ENCODE data around the gene FCRL2.
"Not testable (repeated sequence)": the region's sequence is repeated elsewhere in the genome, so short reads cannot be mapped to it uniquely, and the experiment has no call there.

Gene FCRL2

GRCh38 chr1:157751283-157751682 lies 25.6 kb downstream of the FCRL2 start:
- H3K4me1 ChIP-seq (ENCODE audit: insufficient read depth, insufficient read length), result no peaks in the 10 kb centered on the region
- H3K9me3 ChIP-seq (ENCODE audit: insufficient read depth, low read length), result peaks cover 4% of the 10 kb centered on the region; the same call in 1 of the 2 replicates
- no peak overlapping the region for H3K4me3 ChIP-seq (ENCODE audit: insufficient read length, low read depth)
- no peak overlapping the region for H3K9ac ChIP-seq (ENCODE audit: insufficient read length, low read depth)
- no peak for DNase-seq (ENCODE audit: low read depth, low spot score)
- no peaks in the 10 kb centered on the region for H3K36me3 ChIP-seq (ENCODE audit: insufficient read depth, insufficient read length, low read length)
- no peak for TF ChIP-seq SUZ12 (IDR thresholded peaks at IDR 0.05; ENCODE audit: extremely low read depth, insufficient read depth, insufficient read length)
- TF ChIP-seq ZNF274 (IDR thresholded peaks at IDR 0.05; ENCODE audit: low read depth, low read length), result no peak
- no peak for TF ChIP-seq YY1 (IDR thresholded peaks at IDR 0.05; ENCODE audit: insufficient read depth, insufficient read length)
- no peaks in the 10 kb centered on the region for H3K27me3 ChIP-seq (ENCODE audit: insufficient read depth, insufficient read length)

- Histone ChIP-seq H3K4me1 (ENCODE audit: insufficient read depth, insufficient read length) (no peaks in the 10 kb centered on the region), H3K4me3 (ENCODE audit: insufficient read length, low read depth) (no peak overlapping the region), H3K9ac (ENCODE audit: insufficient read length, low read depth) (no peak overlapping the region), H3K36me3 (ENCODE audit: insufficient read depth, insufficient read length, low read length) (no peaks in the 10 kb centered on the region), H3K9me3 (ENCODE audit: insufficient read depth, low read length) (peaks cover 4% of the 10 kb centered on the region; the same call in 1 of the 2 replicates), H3K27me3 (ENCODE audit: insufficient read depth, insufficient read length) (no peaks in the 10 kb centered on the region)
- no peak for TF ChIP-seq YY1 (IDR thresholded peaks at IDR 0.05; ENCODE audit: insufficient read depth, insufficient read length)
- no peak for TF ChIP-seq ZNF274 (IDR thresholded peaks at IDR 0.05; ENCODE audit: low read depth, low read length)
- no peak for TF ChIP-seq SUZ12 (IDR thresholded peaks at IDR 0.05; ENCODE audit: extremely low read depth, insufficient read depth, insufficient read length)
- no peak for DNase-seq (ENCODE audit: low read depth, low spot score)
Observed at GRCh38 chr1:157748262-157748817, 28.6 kb downstream of the FCRL2 start.

GRCh38 chr1:157739229-157739901 lies 37.6 kb downstream of the FCRL2 start:
- Histone ChIP-seq H3K4me3 (ENCODE audit: insufficient read length, low read depth) (no peak overlapping the region), H3K9ac (ENCODE audit: insufficient read length, low read depth) (no peak overlapping the region), H3K36me3 (ENCODE audit: insufficient read depth, insufficient read length, low read length) (no peaks in the 10 kb centered on the region), H3K9me3 (ENCODE audit: insufficient read depth, low read length) (no peaks in the 10 kb centered on the region), H3K27me3 (ENCODE audit: insufficient read depth, insufficient read length) (no peaks in the 10 kb centered on the region), H3K4me1 (ENCODE audit: insufficient read depth, insufficient read length) (no peaks in the 10 kb centered on the region)
- DNase-seq (ENCODE audit: low read depth, low spot score), result peak; percentile 30
- no peak for TF ChIP-seq ZNF274 (IDR thresholded peaks at IDR 0.05; ENCODE audit: low read depth, low read length)
- TF ChIP-seq SUZ12 (IDR thresholded peaks at IDR 0.05; ENCODE audit: extremely low read depth, insufficient read depth, insufficient read length), result no peak
- TF ChIP-seq YY1 (IDR thresholded peaks at IDR 0.05; ENCODE audit: insufficient read depth, insufficient read length), result no peak

GRCh38 chr1:157735991-157736390 lies 40.9 kb downstream of the FCRL2 start:
- not testable (repeated sequence) for H3K27me3 ChIP-seq (ENCODE audit: insufficient read depth, insufficient read length); H3K4me1 ChIP-seq (ENCODE audit: insufficient read depth, insufficient read length); H3K36me3 ChIP-seq (ENCODE audit: insufficient read depth, insufficient read length, low read length); DNase-seq (ENCODE audit: low read depth, low spot score); H3K9ac ChIP-seq (ENCODE audit: insufficient read length, low read depth); H3K9me3 ChIP-seq (ENCODE audit: insufficient read depth, low read length); H3K4me3 ChIP-seq (ENCODE audit: insufficient read length, low read depth)

- H3K9ac ChIP-seq (ENCODE audit: insufficient read length, low read depth), result no peak overlapping the region
- no peaks in the 10 kb centered on the region for H3K27me3 ChIP-seq (ENCODE audit: insufficient read depth, insufficient read length)
- no peak overlapping the region for H3K4me3 ChIP-seq (ENCODE audit: insufficient read length, low read depth)
- no peaks in the 10 kb centered on the region for H3K9me3 ChIP-seq (ENCODE audit: insufficient read depth, low read length)
- H3K4me1 ChIP-seq (ENCODE audit: insufficient read depth, insufficient read length), result no peaks in the 10 kb centered on the region
- no peak for TF ChIP-seq SUZ12 (IDR thresholded peaks at IDR 0.05; ENCODE audit: extremely low read depth, insufficient read depth, insufficient read length)
- no peak for TF ChIP-seq ZNF274 (IDR thresholded peaks at IDR 0.05; ENCODE audit: low read depth, low read length)
- no peak for TF ChIP-seq YY1 (IDR thresholded peaks at IDR 0.05; ENCODE audit: insufficient read depth, insufficient read length)
- no peaks in the 10 kb centered on the region for H3K36me3 ChIP-seq (ENCODE audit: insufficient read depth, insufficient read length, low read length)
- DNase-seq (ENCODE audit: low read depth, low spot score), result no peak
Observed at GRCh38 chr1:157734321-157734720, 42.6 kb downstream of the FCRL2 start.

- TF ChIP-seq ZNF274 (IDR thresholded peaks at IDR 0.05; ENCODE audit: low read depth, low read length) (no peak), SUZ12 (IDR thresholded peaks at IDR 0.05; ENCODE audit: extremely low read depth, insufficient read depth, insufficient read length) (no peak), YY1 (IDR thresholded peaks at IDR 0.05; ENCODE audit: insufficient read depth, insufficient read length) (no peak)
- no peaks in the 10 kb centered on the region for H3K4me1 ChIP-seq (ENCODE audit: insufficient read depth, insufficient read length)
- H3K36me3 ChIP-seq (ENCODE audit: insufficient read depth, insufficient read length, low read length), result no peaks in the 10 kb centered on the region
- no peak for DNase-seq (ENCODE audit: low read depth, low spot score)
- H3K4me3 ChIP-seq (ENCODE audit: insufficient read length, low read depth), result no peak overlapping the region
- no peak overlapping the region for H3K9ac ChIP-seq (ENCODE audit: insufficient read length, low read depth)
- no peaks in the 10 kb centered on the region for H3K27me3 ChIP-seq (ENCODE audit: insufficient read depth, insufficient read length)
- H3K9me3 ChIP-seq (ENCODE audit: insufficient read depth, low read length), result no peaks in the 10 kb centered on the region
Observed at GRCh38 chr1:157732755-157733154, 44.2 kb downstream of the FCRL2 start.

GRCh38 chr1:157725221-157725577 lies 51.7 kb downstream of the FCRL2 start:
- no peak overlapping the region for H3K9ac ChIP-seq (ENCODE audit: insufficient read length, low read depth)
- TF ChIP-seq SUZ12 (IDR thresholded peaks at IDR 0.05; ENCODE audit: extremely low read depth, insufficient read depth, insufficient read length) (no peak), ZNF274 (IDR thresholded peaks at IDR 0.05; ENCODE audit: low read depth, low read length) (no peak), YY1 (IDR thresholded peaks at IDR 0.05; ENCODE audit: insufficient read depth, insufficient read length) (no peak)
- DNase-seq (ENCODE audit: low read depth, low spot score), result no peak
- no peaks in the 10 kb centered on the region for H3K36me3 ChIP-seq (ENCODE audit: insufficient read depth, insufficient read length, low read length)
- H3K4me3 ChIP-seq (ENCODE audit: insufficient read length, low read depth), result no peak overlapping the region
- H3K9me3 ChIP-seq (ENCODE audit: insufficient read depth, low read length), result peaks cover 32% of the 10 kb centered on the region
- no peaks in the 10 kb centered on the region for H3K4me1 ChIP-seq (ENCODE audit: insufficient read depth, insufficient read length)
- no peaks in the 10 kb centered on the region for H3K27me3 ChIP-seq (ENCODE audit: insufficient read depth, insufficient read length)

Measured in NT2/D1 (cell line).